Trophoblast cell (in vitro differentiated cells and primary cell): Measurements from ENCODE around the gene SLAMF6.

Experiments
- DNase-seq, 2 donors: peaks; one replicate each; pipeline ENCODE4 v3.0.0-alpha.2; 2016
- H2AFZ ChIP-seq: 2 replicates; pipeline ENCODE4 v1.6.1; 2013; ENCODE audit warnings: low read length, moderate library complexity, mild to moderate bottlenecking; ENCODE audit not compliant: insufficient read depth, poor library complexity
- H2AK5ac ChIP-seq: 2 replicates; pipeline ENCODE4 v1.6.1; 2013; ENCODE audit warnings: mild to moderate bottlenecking, low read length
- H2BK120ac ChIP-seq: 2 replicates; pipeline ENCODE4 v1.6.1; 2013; ENCODE audit warnings: low read length, mild to moderate bottlenecking, moderate library complexity; ENCODE audit not compliant: insufficient read depth, poor library complexity
- H2BK12ac ChIP-seq: 2 replicates; pipeline ENCODE4 v1.6.1; 2013; ENCODE audit warnings: mild to moderate bottlenecking, low read length, moderate library complexity
- H2BK5ac ChIP-seq: 2 replicates; pipeline ENCODE4 v1.6.1; 2013; ENCODE audit warnings: low read length, low read depth, moderate library complexity, mild to moderate bottlenecking; ENCODE audit not compliant: poor library complexity
- H3K14ac ChIP-seq: 2 replicates; pipeline ENCODE4 v1.6.1; 2013; ENCODE audit warnings: mild to moderate bottlenecking, low read length
- H3K18ac ChIP-seq: 2 replicates; pipeline ENCODE4 v1.6.1; 2013; ENCODE audit warnings: mild to moderate bottlenecking, low read length
- H3K23ac ChIP-seq: 2 replicates; pipeline ENCODE4 v1.6.1; 2013; ENCODE audit warnings: low read length
- H3K27ac ChIP-seq: 2 replicates; pipeline ENCODE4 v1.5.1; 2013; ENCODE audit warnings: low read depth, mild to moderate bottlenecking, inconsistent platforms, low read length, moderate library complexity
- H3K27me3 ChIP-seq: 2 replicates; pipeline ENCODE4 v1.6.1; 2013; ENCODE audit warnings: inconsistent platforms, mild to moderate bottlenecking, low read length, moderate library complexity; ENCODE audit not compliant: insufficient read depth
- H3K36me3 ChIP-seq, 2 experiments: 1 replicate in 1 of 2; 2 replicates in 1 of 2; pipeline ENCODE4 v1.6.1; 2013; ENCODE audit warnings: low read length in 2 of 2, mild to moderate bottlenecking in 2 of 2, moderate library complexity in 1 of 2; ENCODE audit not compliant: insufficient read depth in 2 of 2, control insufficient read depth in 1 of 2
- H3K4ac ChIP-seq: 2 replicates; pipeline ENCODE4 v1.6.1; 2013; ENCODE audit warnings: low read depth, mild to moderate bottlenecking, low read length, moderate library complexity
- H3K4me1 ChIP-seq, 2 experiments: 1 replicate in 1 of 2; 2 replicates in 1 of 2; pipeline ENCODE4 v1.6.1; 2013; ENCODE audit warnings: low read length in 2 of 2, mild to moderate bottlenecking in 2 of 2, moderate library complexity in 1 of 2; ENCODE audit not compliant: insufficient read depth in 2 of 2, control insufficient read depth in 1 of 2
- H3K4me2 ChIP-seq: 2 replicates; pipeline ENCODE4 v1.6.1; 2013; ENCODE audit warnings: inconsistent platforms, mild to moderate bottlenecking, low read length, moderate library complexity
- H3K4me3 ChIP-seq: 2 replicates; pipeline ENCODE4 v1.5.1; 2013; ENCODE audit warnings: mild to moderate bottlenecking, low read depth, low read length, inconsistent platforms
- H3K79me1 ChIP-seq: one replicate; pipeline ENCODE4 v1.6.1; 2013; ENCODE audit warnings: low read length
- H3K79me2 ChIP-seq: 2 replicates; pipeline ENCODE4 v1.6.1; 2013; ENCODE audit warnings: low read length, mild to moderate bottlenecking; ENCODE audit not compliant: control insufficient read depth, insufficient read depth, poor library complexity
- H3K9ac ChIP-seq: 2 replicates; pipeline ENCODE4 v1.6.1; 2013; ENCODE audit warnings: mild to moderate bottlenecking, low read length
- H3K9me3 ChIP-seq: 2 replicates; pipeline ENCODE4 v1.6.1; 2013; ENCODE audit warnings: low read depth, mild to moderate bottlenecking, control low read depth, inconsistent platforms, low read length; ENCODE audit not compliant: insufficient read depth
- H4K12ac ChIP-seq: 2 replicates; pipeline ENCODE4 v1.6.1; 2013; ENCODE audit warnings: low read depth, mild to moderate bottlenecking, low read length, moderate library complexity
- H4K8ac ChIP-seq: 2 replicates; pipeline ENCODE4 v1.6.1; 2013; ENCODE audit warnings: low read depth, mild to moderate bottlenecking, low read length, moderate library complexity
- H4K91ac ChIP-seq: one replicate; pipeline ENCODE4 v1.6.1; 2013; ENCODE audit warnings: low read depth, mild to moderate bottlenecking, low read length, moderate library complexity
- WGBS: extraction: QIAGEN DNeasy Blood & Tissue Kit; methylation state at CpG from one replicate; pipeline ENCODE4 v1.1.7; 2013; ENCODE audit warnings: missing lambda C conversion rate; ENCODE audit not compliant: insufficient read length, insufficient coverage; ENCODE audit errors: extremely low coverage; 5-methylcytosine and 5-hydroxymethylcytosine counted together

Gene SLAMF6

DNA sequence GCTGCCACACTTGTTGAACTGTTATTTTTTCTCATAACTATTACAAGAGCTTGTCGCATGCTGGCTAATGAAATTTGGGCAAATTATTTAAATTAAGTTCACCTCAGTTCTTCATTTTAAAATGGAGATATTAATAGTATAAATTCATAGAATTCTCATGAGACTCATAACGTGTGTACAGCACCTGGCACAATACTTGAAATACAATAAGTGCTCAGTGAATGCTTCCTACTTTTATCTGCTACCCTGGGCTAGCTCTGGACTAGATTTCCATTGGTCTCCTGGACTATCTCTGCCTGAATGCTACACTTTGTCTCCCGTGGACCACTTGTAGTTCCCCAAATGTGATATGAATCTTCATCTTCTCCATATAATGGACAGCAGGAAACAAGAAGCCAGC is 919 bp downstream of the SLAMF6 start:
- Histone ChIP-seq H2BK120ac (no peak overlapping the region), H3K27me3 (no peaks in the 10 kb centered on the region), H2BK12ac (no peak overlapping the region), H3K79me2 (no peaks in the 10 kb centered on the region), H3K27ac (no peak overlapping the region), H3K4ac (no peak overlapping the region), H2BK5ac (no peak overlapping the region), H3K4me3 (no peak overlapping the region), H3K14ac (no peak overlapping the region), H3K4me2 (no peak overlapping the region), H3K18ac (no peak overlapping the region), H2AK5ac (no peak overlapping the region), H3K23ac (no peak overlapping the region), H3K36me3 (no peaks in the 10 kb centered on the region), H3K79me1 (no peaks in the 10 kb centered on the region), H3K4me1 (no peaks in the 10 kb centered on the region), H3K9me3 (no peaks in the 10 kb centered on the region), H2AFZ (no peak overlapping the region), H3K9ac (no peak overlapping the region), H4K12ac (no peak overlapping the region), H4K91ac (no peak overlapping the region), H4K8ac (no peak overlapping the region)
- no CpG with 5 or more reads among the region's 3 CpGs for WGBS
- no peak for DNase-seq

DNA sequence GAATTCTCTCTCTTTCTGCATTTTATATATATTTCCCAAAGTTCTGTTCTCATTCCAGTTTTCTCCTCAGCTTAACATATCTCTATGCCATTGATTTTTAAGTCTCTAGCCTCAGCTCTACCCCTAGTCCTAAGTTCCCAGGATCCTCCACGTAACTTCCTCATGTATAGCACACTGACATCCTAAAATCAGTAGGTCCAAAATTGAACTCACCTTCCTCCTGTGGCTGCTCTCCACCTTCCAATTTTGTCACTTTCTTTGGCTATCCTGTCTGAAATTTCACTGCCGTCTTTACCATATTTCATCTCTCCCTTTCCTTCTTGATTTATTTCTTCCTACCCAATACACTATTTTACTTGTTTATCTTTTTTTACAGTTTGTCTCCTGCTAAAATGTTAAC is 1.5 kb downstream of the SLAMF6 start:
- Histone ChIP-seq H3K9ac (no peak overlapping the region), H3K27ac (no peak overlapping the region), H3K4me2 (no peak overlapping the region), H2AK5ac (no peak overlapping the region), H3K4ac (no peak overlapping the region), H3K4me3 (no peak overlapping the region), H2BK5ac (no peak overlapping the region), H4K8ac (no peak overlapping the region), H3K18ac (no peak overlapping the region), H3K23ac (no peak overlapping the region), H4K12ac (no peak overlapping the region), H4K91ac (no peak overlapping the region), H3K79me2 (no peaks in the 10 kb centered on the region), H2AFZ (no peak overlapping the region), H2BK12ac (no peak overlapping the region), H3K9me3 (no peaks in the 10 kb centered on the region), H3K14ac (no peak overlapping the region), H3K4me1 (no peaks in the 10 kb centered on the region), H2BK120ac (no peak overlapping the region), H3K36me3 (no peaks in the 10 kb centered on the region), H3K79me1 (no peaks in the 10 kb centered on the region), H3K27me3 (no peaks in the 10 kb centered on the region)
- no peak for DNase-seq
- no CpG with 5 or more reads among the region's 2 CpGs for whole genome bisulfite sequencing

GRCh38 chr1:160520999-160521398 is 2.1 kb downstream of the SLAMF6 start:
- DNase-seq: no peak
- H4K8ac ChIP-seq: no peak overlapping the region
- H2BK120ac ChIP-seq: no peak overlapping the region
- H3K4me3 ChIP-seq: no peak overlapping the region
- H4K12ac ChIP-seq: no peak overlapping the region
- no peak overlapping the region for H3K27ac ChIP-seq
- no peaks in the 10 kb centered on the region for H3K9me3 ChIP-seq
- H3K4ac ChIP-seq: no peak overlapping the region
- H2BK5ac ChIP-seq: no peak overlapping the region
- H2AFZ ChIP-seq: no peak overlapping the region
- H3K36me3 ChIP-seq: no peaks in the 10 kb centered on the region
- no CpG with 5 or more reads among the region's 3 CpGs for WGBS
- no peaks in the 10 kb centered on the region for H3K4me1 ChIP-seq
- H3K18ac ChIP-seq: no peak overlapping the region
- H2BK12ac ChIP-seq: no peak overlapping the region
- no peaks in the 10 kb centered on the region for H3K79me2 ChIP-seq
- no peak overlapping the region for H3K14ac ChIP-seq
- H3K23ac ChIP-seq: no peak overlapping the region
- no peak overlapping the region for H2AK5ac ChIP-seq
- no peak overlapping the region for H4K91ac ChIP-seq
- H3K79me1 ChIP-seq: no peaks in the 10 kb centered on the region
- H3K9ac ChIP-seq: no peak overlapping the region
- H3K4me2 ChIP-seq: no peak overlapping the region
- no peaks in the 10 kb centered on the region for H3K27me3 ChIP-seq

DNA sequence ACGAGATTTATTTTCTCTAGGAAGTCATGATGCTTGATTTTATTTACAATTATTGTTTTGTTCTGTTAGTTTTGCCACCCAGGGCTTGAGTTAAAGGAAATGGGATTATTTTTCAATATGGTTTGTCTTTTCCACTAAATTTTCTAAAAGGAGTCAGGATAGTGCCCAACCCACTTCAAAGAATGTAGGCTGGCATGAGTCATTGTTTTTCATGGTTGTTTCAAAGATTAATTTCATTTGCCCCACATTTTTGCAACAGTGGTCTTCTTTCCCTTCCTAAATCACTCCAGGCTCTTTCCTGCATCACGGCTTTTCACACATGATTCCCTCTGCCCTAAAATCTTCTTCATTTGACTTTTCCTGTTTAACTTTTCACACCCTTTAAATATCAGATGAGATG is 2.5 kb downstream of the SLAMF6 start:
- H2BK12ac ChIP-seq: no peak overlapping the region
- DNase-seq: peak in 1 of 2 donors; percentile 32
- H3K23ac ChIP-seq: no peak overlapping the region
- no peak overlapping the region for H2AFZ ChIP-seq
- no peak overlapping the region for H2BK120ac ChIP-seq
- no peaks in the 10 kb centered on the region for H3K4me1 ChIP-seq
- no peak overlapping the region for H3K4ac ChIP-seq
- H3K79me1 ChIP-seq: no peaks in the 10 kb centered on the region
- H3K36me3 ChIP-seq: no peaks in the 10 kb centered on the region
- no peaks in the 10 kb centered on the region for H3K9me3 ChIP-seq
- H4K12ac ChIP-seq: no peak overlapping the region
- no peak overlapping the region for H2BK5ac ChIP-seq
- no peak overlapping the region for H3K18ac ChIP-seq
- no peaks in the 10 kb centered on the region for H3K27me3 ChIP-seq
- no peak overlapping the region for H3K27ac ChIP-seq
- H3K4me3 ChIP-seq: no peak overlapping the region
- no peak overlapping the region for H3K4me2 ChIP-seq
- H3K79me2 ChIP-seq: no peaks in the 10 kb centered on the region
- H4K8ac ChIP-seq: no peak overlapping the region
- H4K91ac ChIP-seq: no peak overlapping the region
- WGBS: no CpG with 5 or more reads among the region's 2 CpGs
- no peak overlapping the region for H3K14ac ChIP-seq
- H2AK5ac ChIP-seq: no peak overlapping the region
- H3K9ac ChIP-seq: no peak overlapping the region
